ENCODE results near the gene SIPA1L3. TPM values are rescaled to one million over a fixed set of nuclear protein-coding genes. Genes with fewer than 3 reads are reported as not detected.
A peak's percentile ranks its signal among the peaks of the same experiment; 100 is the strongest.

Gene SIPA1L3
- total RNA-seq, 1 experiment from 2014 or later, result 19.9 TPM

DNA sequence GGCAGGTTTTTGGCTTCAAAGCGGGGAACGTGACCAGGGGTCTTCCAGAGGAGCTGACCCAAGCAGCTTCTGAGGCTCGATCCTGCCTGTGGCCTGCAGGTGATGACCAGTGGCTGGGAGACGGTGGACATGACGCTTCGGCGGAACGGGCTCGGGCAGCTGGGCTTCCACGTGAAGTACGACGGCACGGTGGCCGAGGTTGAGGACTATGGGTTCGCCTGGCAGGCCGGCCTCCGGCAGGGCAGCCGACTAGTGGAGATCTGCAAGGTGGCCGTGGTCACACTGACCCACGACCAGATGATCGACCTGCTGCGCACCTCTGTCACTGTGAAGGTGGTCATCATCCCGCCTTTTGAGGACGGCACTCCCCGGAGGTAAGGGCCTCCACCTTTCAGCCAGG lies 223.4 kb downstream of the SIPA1L3 start:
- H3K36me3 ChIP-seq (ENCODE audit: insufficient read depth, low read length, poor library complexity, severe bottlenecking), result no peaks in the 10 kb centered on the region
- H3K27ac ChIP-seq (ENCODE audit: low read depth, low read length, poor library complexity, severe bottlenecking), result no peak overlapping the region
- BruUV-seq (replicated peaks), result no TSS peak
- intact Hi-C loops (cut with micrococcal nuclease; ENCODE audit: unreplicated experiment), result no loop called here
- no peaks in the 10 kb centered on the region for H3K27me3 ChIP-seq (replicated peaks; ENCODE audit: insufficient read depth, low read depth, low read length, poor library complexity)
- no peaks in the 10 kb centered on the region for H3K9me3 ChIP-seq (ENCODE audit: low read depth, low read length, poor library complexity, severe bottlenecking)
- POLR2A ChIA-PET (ENCODE audit: low non-redundant PET), result no interaction called here
- no peak for TF ChIP-seq EZH2 (IDR thresholded peaks at IDR 0.05; ENCODE audit: borderline replicate concordance, low read depth, low read length, poor library complexity, severe bottlenecking)
- TF ChIP-seq, protein P1, sequence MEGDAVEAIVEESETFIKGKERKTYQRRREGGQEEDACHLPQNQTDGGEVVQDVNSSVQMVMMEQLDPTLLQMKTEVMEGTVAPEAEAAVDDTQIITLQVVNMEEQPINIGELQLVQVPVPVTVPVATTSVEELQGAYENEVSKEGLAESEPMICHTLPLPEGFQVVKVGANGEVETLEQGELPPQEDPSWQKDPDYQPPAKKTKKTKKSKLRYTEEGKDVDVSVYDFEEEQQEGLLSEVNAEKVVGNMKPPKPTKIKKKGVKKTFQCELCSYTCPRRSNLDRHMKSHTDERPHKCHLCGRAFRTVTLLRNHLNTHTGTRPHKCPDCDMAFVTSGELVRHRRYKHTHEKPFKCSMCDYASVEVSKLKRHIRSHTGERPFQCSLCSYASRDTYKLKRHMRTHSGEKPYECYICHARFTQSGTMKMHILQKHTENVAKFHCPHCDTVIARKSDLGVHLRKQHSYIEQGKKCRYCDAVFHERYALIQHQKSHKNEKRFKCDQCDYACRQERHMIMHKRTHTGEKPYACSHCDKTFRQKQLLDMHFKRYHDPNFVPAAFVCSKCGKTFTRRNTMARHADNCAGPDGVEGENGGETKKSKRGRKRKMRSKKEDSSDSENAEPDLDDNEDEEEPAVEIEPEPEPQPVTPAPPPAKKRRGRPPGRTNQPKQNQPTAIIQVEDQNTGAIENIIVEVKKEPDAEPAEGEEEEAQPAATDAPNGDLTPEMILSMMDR (conservative IDR thresholded peaks at IDR 0.05; ENCODE audit: low read depth, low read length), result no peak
- H3K4me1 ChIP-seq (ENCODE audit: insufficient read depth, low read length, poor library complexity, severe bottlenecking), result no peaks in the 10 kb centered on the region
- CTCF ChIA-PET, result no interaction called here
- H3K4me3 ChIP-seq (ENCODE audit: low read depth, low read length, poor library complexity, severe bottlenecking), result no peak overlapping the region
- no peak for DNase-seq (ENCODE audit: low spot score)

DNA sequence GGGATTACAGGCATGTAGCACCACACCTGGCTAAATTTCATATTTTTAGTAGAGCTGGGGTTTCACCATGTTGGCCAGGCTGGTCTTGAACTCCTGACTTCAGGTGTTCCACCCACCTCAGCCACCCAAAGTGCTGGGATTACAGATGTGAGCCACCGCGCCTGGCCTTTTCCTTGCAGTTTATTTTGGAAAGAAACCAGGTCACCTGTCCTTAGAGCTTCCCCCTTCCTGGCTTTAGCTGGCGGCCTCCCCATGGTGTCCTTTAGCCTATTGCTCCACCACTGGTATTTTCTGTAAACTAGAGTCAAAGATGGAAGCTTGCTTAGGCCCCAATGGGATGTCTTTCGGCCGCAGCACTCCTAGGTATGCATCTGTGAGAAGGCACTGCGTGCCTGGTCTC lies 225.8 kb downstream of the SIPA1L3 start:
- Histone ChIP-seq H3K9me3 (ENCODE audit: low read depth, low read length, poor library complexity, severe bottlenecking) (no peaks in the 10 kb centered on the region), H3K27me3 (replicated peaks; ENCODE audit: insufficient read depth, low read depth, low read length, poor library complexity) (no peaks in the 10 kb centered on the region), H3K4me3 (ENCODE audit: low read depth, low read length, poor library complexity, severe bottlenecking) (no peak overlapping the region), H3K36me3 (ENCODE audit: insufficient read depth, low read length, poor library complexity, severe bottlenecking) (no peaks in the 10 kb centered on the region), H3K27ac (ENCODE audit: low read depth, low read length, poor library complexity, severe bottlenecking) (no peak overlapping the region), H3K4me1 (ENCODE audit: insufficient read depth, low read length, poor library complexity, severe bottlenecking) (no peaks in the 10 kb centered on the region)
- no peak for TF ChIP-seq EZH2 (IDR thresholded peaks at IDR 0.05; ENCODE audit: borderline replicate concordance, low read depth, low read length, poor library complexity, severe bottlenecking)
- TF ChIP-seq, protein P1 (conservative IDR thresholded peaks at IDR 0.05; ENCODE audit: low read depth, low read length), result no peak
- POLR2A ChIA-PET (ENCODE audit: low non-redundant PET), result no interaction called here
- CTCF ChIA-PET, result interaction anchor here (0.6 kb wide), 1 partner anchor 383 kb away, joined by 5 read pairs; no protein-coding TSS in a partner anchor
- intact Hi-C loops (cut with micrococcal nuclease; ENCODE audit: unreplicated experiment), result no loop called here
- BruUV-seq (replicated peaks), result no TSS peak
- no peak for DNase-seq (ENCODE audit: low spot score)

DNA sequence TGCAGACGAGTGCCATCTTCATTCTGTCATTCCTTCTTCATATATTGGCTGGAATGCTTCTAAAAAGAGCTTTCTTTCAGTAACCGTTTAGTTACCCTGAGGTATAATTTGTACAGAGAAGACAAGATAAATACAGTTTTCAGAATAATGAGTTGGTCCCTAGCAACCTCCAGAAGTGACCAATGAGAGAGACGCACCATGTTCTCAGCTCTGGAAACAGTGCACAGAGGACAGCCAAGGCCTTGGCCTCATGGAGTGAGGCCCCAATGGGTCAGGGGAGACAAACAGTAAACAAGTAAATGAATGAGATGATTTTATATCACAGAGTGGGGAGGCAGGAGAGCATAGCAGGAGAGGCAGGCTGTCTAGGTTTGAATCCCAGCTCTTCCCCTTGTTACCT lies 226.3 kb downstream of the SIPA1L3 start:
- H3K27ac ChIP-seq (ENCODE audit: low read depth, low read length, poor library complexity, severe bottlenecking), result no peak overlapping the region
- DNase-seq (ENCODE audit: low spot score), result no peak
- CTCF ChIA-PET, result interaction anchor here (0.6 kb wide), 1 partner anchor 383 kb away, joined by 5 read pairs; no protein-coding TSS in a partner anchor

DNA sequence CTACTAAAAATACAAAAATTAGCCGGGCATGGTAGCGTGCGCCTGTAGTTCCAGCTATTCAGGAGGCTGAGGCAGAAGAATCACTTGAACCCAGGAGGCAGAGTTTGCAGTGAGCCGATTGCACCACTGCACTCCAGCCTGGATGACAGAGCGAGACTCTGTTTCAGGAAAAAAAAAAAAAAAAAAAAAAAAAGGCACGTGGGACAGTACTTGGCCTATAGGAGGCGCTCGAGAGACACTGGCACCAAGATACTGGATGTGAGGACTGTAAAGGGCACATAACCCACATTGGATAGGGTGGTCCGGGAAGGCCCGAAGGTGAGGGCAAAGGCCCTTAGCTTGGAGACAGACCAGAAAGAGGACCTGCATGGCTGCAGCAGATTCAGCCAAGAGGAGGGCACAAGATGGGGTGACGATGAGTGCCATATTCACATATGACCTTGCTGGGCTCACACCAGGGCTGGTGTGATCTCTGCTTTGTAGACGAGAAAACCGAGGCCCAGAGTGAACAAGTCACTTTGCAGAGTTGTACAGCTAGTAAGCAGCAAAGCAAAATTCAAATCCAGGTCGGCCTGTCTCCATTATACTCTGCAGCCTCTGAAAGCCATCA lies 227.6 kb downstream of the SIPA1L3 start:
- intact Hi-C loops (cut with micrococcal nuclease; ENCODE audit: unreplicated experiment), result no loop called here
- Histone ChIP-seq H3K4me3 (ENCODE audit: low read depth, low read length, poor library complexity, severe bottlenecking) (no peak overlapping the region), H3K27ac (ENCODE audit: low read depth, low read length, poor library complexity, severe bottlenecking) (no peak overlapping the region), H3K9me3 (ENCODE audit: low read depth, low read length, poor library complexity, severe bottlenecking) (no peaks in the 10 kb centered on the region), H3K36me3 (ENCODE audit: insufficient read depth, low read length, poor library complexity, severe bottlenecking) (no peaks in the 10 kb centered on the region), H3K27me3 (replicated peaks; ENCODE audit: insufficient read depth, low read depth, low read length, poor library complexity) (no peaks in the 10 kb centered on the region), H3K4me1 (ENCODE audit: insufficient read depth, low read length, poor library complexity, severe bottlenecking) (no peaks in the 10 kb centered on the region)
- POLR2A ChIA-PET (ENCODE audit: low non-redundant PET), result no interaction called here
- CTCF ChIA-PET, result interaction anchor here (0.7 to 0.8 kb wide), 2 partner anchors 8 to 886 kb away, joined by 3 to 17 read pairs; no protein-coding TSS in a partner anchor
- no TSS peak for BruUV-seq (replicated peaks)
- TF ChIP-seq, protein P1 (conservative IDR thresholded peaks at IDR 0.05; ENCODE audit: low read depth, low read length), result peak; percentile 77
- no peak for TF ChIP-seq EZH2 (IDR thresholded peaks at IDR 0.05; ENCODE audit: borderline replicate concordance, low read depth, low read length, poor library complexity, severe bottlenecking)
- peak; percentile 64 for DNase-seq (ENCODE audit: low spot score)

More for the DNA sequence above, 226.3 kb downstream of the SIPA1L3 start:
- H3K9me3 ChIP-seq (ENCODE audit: low read depth, low read length, poor library complexity, severe bottlenecking), result no peaks in the 10 kb centered on the region
- BruUV-seq (replicated peaks), result no TSS peak
- intact Hi-C loops (cut with micrococcal nuclease; ENCODE audit: unreplicated experiment), result no loop called here
- no peak for TF ChIP-seq EZH2 (IDR thresholded peaks at IDR 0.05; ENCODE audit: borderline replicate concordance, low read depth, low read length, poor library complexity, severe bottlenecking)
- H3K36me3 ChIP-seq (ENCODE audit: insufficient read depth, low read length, poor library complexity, severe bottlenecking), result no peaks in the 10 kb centered on the region
- POLR2A ChIA-PET (ENCODE audit: low non-redundant PET), result no interaction called here
- H3K4me3 ChIP-seq (ENCODE audit: low read depth, low read length, poor library complexity, severe bottlenecking), result no peak overlapping the region
- no peaks in the 10 kb centered on the region for H3K4me1 ChIP-seq (ENCODE audit: insufficient read depth, low read length, poor library complexity, severe bottlenecking)
- no peaks in the 10 kb centered on the region for H3K27me3 ChIP-seq (replicated peaks; ENCODE audit: insufficient read depth, low read depth, low read length, poor library complexity)

Measured in A673 (cell line).